AG09309 (cell line): Measurements from ENCODE around the gene KIF12.

Source experiments
- DNase-seq: peaks from one replicate; pipeline ENCODE4 v3.0.0-alpha.2; 2010; ENCODE audit warnings: low read depth
- H3K4me3 ChIP-seq: 2 replicates; pipeline ENCODE4 v1.5.1; 2011; ENCODE audit warnings: mild to moderate bottlenecking, low read depth, low read length, moderate library complexity; ENCODE audit not compliant: control insufficient read depth
- TF ChIP-seq, protein P1 (sequence below): IDR thresholded peaks from 2 replicates; pipeline ENCODE4 v1.5.1; 2011; ENCODE audit warnings: mild to moderate bottlenecking, low read depth, low read length, inconsistent platforms; ENCODE audit not compliant: insufficient read depth, control insufficient read depth; ENCODE audit errors: missing control alignments

The KIF12 gene

GRCh38 chr9:114089206-114089840 lies 9.8 kb downstream of the KIF12 start:
- H3K4me3 ChIP-seq, result no peak overlapping the region
- TF ChIP-seq, protein P1, sequence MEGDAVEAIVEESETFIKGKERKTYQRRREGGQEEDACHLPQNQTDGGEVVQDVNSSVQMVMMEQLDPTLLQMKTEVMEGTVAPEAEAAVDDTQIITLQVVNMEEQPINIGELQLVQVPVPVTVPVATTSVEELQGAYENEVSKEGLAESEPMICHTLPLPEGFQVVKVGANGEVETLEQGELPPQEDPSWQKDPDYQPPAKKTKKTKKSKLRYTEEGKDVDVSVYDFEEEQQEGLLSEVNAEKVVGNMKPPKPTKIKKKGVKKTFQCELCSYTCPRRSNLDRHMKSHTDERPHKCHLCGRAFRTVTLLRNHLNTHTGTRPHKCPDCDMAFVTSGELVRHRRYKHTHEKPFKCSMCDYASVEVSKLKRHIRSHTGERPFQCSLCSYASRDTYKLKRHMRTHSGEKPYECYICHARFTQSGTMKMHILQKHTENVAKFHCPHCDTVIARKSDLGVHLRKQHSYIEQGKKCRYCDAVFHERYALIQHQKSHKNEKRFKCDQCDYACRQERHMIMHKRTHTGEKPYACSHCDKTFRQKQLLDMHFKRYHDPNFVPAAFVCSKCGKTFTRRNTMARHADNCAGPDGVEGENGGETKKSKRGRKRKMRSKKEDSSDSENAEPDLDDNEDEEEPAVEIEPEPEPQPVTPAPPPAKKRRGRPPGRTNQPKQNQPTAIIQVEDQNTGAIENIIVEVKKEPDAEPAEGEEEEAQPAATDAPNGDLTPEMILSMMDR, result no peak
- no peak for DNase-seq

DNA sequence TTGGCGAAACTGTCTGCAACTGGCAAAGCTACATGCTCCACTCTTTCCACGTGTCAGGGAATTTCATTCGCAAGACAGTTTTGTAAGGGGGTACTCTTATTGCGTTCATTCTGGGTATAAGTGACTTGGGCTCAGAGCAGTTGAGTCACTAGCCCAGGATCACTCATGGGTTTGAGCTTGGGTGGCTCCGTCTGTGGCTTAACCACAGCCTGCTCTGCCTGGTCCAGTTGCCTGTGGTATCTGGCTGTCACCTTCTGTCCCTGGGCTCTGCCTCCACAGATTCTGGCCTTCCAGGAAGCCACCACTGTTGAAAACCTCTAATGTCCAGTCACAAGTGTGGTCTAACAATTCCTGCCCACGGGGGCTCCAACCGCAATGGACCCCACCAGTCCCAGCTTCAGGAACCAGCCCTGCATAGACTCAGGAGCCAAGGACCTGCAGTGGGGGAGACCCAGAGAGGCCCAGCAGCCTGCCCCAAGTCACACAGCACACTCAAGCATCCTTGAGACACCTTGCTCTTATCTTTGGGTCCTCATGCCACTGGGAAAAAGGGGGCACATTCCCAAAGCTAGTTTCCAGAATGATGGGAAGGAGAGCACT lies 10.4 kb downstream of the KIF12 start:
- TF ChIP-seq, protein P1, result no peak
- no peak overlapping the region for H3K4me3 ChIP-seq
- DNase-seq, result no peak

- H3K4me3 ChIP-seq, result no peak overlapping the region
- TF ChIP-seq, protein P1, result no peak
Measured at GRCh38 chr9:114087721-114088120, 11.4 kb downstream of the KIF12 start.

GRCh38 chr9:114086607-114087006 lies 12.5 kb downstream of the KIF12 start:
- TF ChIP-seq, protein P1, result no peak
- no peak overlapping the region for H3K4me3 ChIP-seq
- no peak for DNase-seq

More at GRCh38 chr9:114087721-114088120, 11.4 kb downstream of the KIF12 start:
- no peak for DNase-seq

DNA sequence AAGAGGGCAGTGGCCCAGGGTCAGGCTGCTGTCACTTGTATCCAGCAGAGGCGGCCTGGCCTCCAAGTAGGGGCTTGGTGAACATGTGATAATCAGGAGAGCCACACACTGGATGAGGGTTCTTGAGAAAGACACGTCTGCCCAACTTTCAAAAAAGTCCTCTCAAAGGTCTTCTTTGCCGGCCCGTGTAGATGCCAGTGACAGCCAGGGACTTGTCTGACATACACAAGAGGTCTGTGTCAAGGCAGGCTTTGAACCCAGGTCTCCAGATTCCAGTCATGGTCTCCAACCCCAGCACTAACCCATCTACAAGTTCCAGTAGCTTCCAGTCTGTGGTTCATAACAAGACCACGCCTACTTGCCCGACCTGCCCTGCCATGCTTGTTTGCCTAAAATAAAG lies 13.1 kb downstream of the KIF12 start:
- TF ChIP-seq, protein P1, result no peak

DNA sequence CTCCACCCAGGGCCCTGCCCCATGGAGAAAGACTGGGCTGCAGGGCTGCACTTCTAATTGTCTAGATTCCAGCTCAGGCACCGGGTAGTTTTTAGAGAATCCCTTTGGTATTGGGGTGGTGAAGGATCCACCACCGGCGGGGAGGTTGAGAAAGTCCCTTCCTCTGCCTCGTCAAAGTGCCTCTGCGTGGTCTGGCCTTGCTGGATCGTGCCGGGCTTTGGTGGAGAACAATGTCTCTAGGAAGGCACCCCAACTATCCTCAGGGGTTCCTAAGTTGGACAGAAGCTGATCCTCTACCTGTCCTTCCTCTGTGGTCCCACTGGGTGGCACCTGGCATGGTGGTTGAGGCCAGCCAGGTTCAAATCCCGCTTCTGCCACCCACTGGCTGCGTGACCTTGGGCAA lies 13.7 kb downstream of the KIF12 start:
- no peak overlapping the region for H3K4me3 ChIP-seq
- TF ChIP-seq, protein P1, result no peak
- DNase-seq, result no peak

More for the DNA sequence above, 13.1 kb downstream of the KIF12 start:
- no peak for DNase-seq
- no peak overlapping the region for H3K4me3 ChIP-seq
